ENCODE measurements around the gene PSMD2. TPM values are rescaled to one million over a fixed set of nuclear protein-coding genes. Genes with fewer than 3 reads are reported as not detected.
A peak's percentile ranks its signal among the peaks of the same experiment; 100 is the strongest.

PSMD2 gene
- total RNA-seq, 2 donors from 2014 or later = 75.0 to 83.7 TPM

- Histone ChIP-seq H3K36me3 (replicated peaks in 1 of 2; ENCODE audit: insufficient read depth in 1 of 2, low read depth in 2 of 2) (peaks cover 27 to 43% of the 10 kb centered on the region in 2 donors), H3K9me3 (no peaks in the 10 kb centered on the region), H3K27ac (peak overlapping the region; percentile 86 to 98 (median 94)), H3K4me3 (no peak overlapping the region), H3K4me1 (peaks cover 67% of the 10 kb centered on the region), H3K27me3 (no peaks in the 10 kb centered on the region)
- intact Hi-C loops (cut with DNase I) = no loop called here
- 0% methylated on average over 2 to 3 of the region's 4 CpGs for WGBS, 2 donors
- ATAC-seq = peak; percentile 92
- peak; percentile 98 to 99 (median 98) for DNase-seq
- no peak for TF ChIP-seq CTCF (IDR thresholded peaks at IDR 0.05)
- no peak for TF ChIP-seq POLR2A (IDR thresholded peaks at IDR 0.05)
These were observed 21.0 kb downstream of the PSMD2 start for GRCh38 chr3:184320104-184320445.

GRCh38 chr3:184321666-184322065 is 22.6 kb downstream of the PSMD2 start:
- peaks cover 58% of the 10 kb centered on the region for H3K4me1 ChIP-seq
- intact Hi-C loops (cut with DNase I) = no loop called here

GRCh38 chr3:184322731-184323487 is 23.9 kb downstream of the PSMD2 start:
- peak overlapping the region in 2 of 4 donors; percentile 47 to 94 for H3K27ac ChIP-seq
- peak in 2 of 4 donors; percentile 23 to 62 for DNase-seq
- peaks cover 45% of the 10 kb centered on the region for H3K4me1 ChIP-seq
- H3K36me3 ChIP-seq (replicated peaks in 1 of 2; ENCODE audit: insufficient read depth in 1 of 2, low read depth in 2 of 2) = peaks cover 55 to 72% of the 10 kb centered on the region in 2 donors
- no peak overlapping the region for H3K4me3 ChIP-seq
- WGBS, 2 donors = 71 to 86% methylated on average over 20 of the region's 20 CpGs
- H3K9me3 ChIP-seq = no peaks in the 10 kb centered on the region
- no peak for ATAC-seq
- intact Hi-C loops (cut with DNase I) = no loop called here
- no peak for TF ChIP-seq POLR2A (IDR thresholded peaks at IDR 0.05)
- no peak for TF ChIP-seq CTCF (IDR thresholded peaks at IDR 0.05)
- no peaks in the 10 kb centered on the region for H3K27me3 ChIP-seq

More at GRCh38 chr3:184321666-184322065, 22.6 kb downstream of the PSMD2 start:
- Histone ChIP-seq H3K4me3 (no peak overlapping the region), H3K36me3 (replicated peaks in 1 of 2; ENCODE audit: insufficient read depth in 1 of 2, low read depth in 2 of 2) (peaks cover 43 to 59% of the 10 kb centered on the region in 2 donors), H3K27ac (peak overlapping the region in 3 of 4 donors; percentile 41 to 94 (median 47)), H3K27me3 (no peaks in the 10 kb centered on the region), H3K9me3 (no peaks in the 10 kb centered on the region)
- DNase-seq (no peak), ATAC-seq (no peak)
- TF ChIP-seq POLR2A (IDR thresholded peaks at IDR 0.05) (peak in 1 of 3 donors; percentile 10), CTCF (IDR thresholded peaks at IDR 0.05) (no peak)
- WGBS, 2 donors = 63 to 82% methylated on average over 5 of the region's 5 CpGs

GRCh38 chr3:184323696-184324095 is 24.7 kb downstream of the PSMD2 start:
- Histone ChIP-seq H3K36me3 (replicated peaks in 1 of 2; ENCODE audit: insufficient read depth in 1 of 2, low read depth in 2 of 2) (peaks cover 61 to 80% of the 10 kb centered on the region in 2 donors), H3K27me3 (no peaks in the 10 kb centered on the region), H3K4me1 (peaks cover 38% of the 10 kb centered on the region), H3K9me3 (no peaks in the 10 kb centered on the region), H3K27ac (no peak overlapping the region), H3K4me3 (no peak overlapping the region)
- no peak for ATAC-seq
- intact Hi-C loops (cut with DNase I) = no loop called here
- no peak for DNase-seq
- 80 to 98% methylated on average over 4 to 8 of the region's 8 CpGs for WGBS, 2 donors
- no peak for TF ChIP-seq POLR2A (IDR thresholded peaks at IDR 0.05)
- TF ChIP-seq CTCF (IDR thresholded peaks at IDR 0.05) = no peak

- intact Hi-C loops (cut with DNase I) = no loop called here
- no peaks in the 10 kb centered on the region for H3K27me3 ChIP-seq
- H3K4me3 ChIP-seq = no peak overlapping the region
- WGBS, 2 donors = 79 to 87% methylated on average over 11 to 12 of the region's 13 CpGs
- peaks cover 23% of the 10 kb centered on the region for H3K4me1 ChIP-seq
- H3K36me3 ChIP-seq (replicated peaks in 1 of 2; ENCODE audit: insufficient read depth in 1 of 2, low read depth in 2 of 2) = peaks cover 69 to 87% of the 10 kb centered on the region in 2 donors
- ATAC-seq (no peak), DNase-seq (no peak)
- H3K9me3 ChIP-seq = no peaks in the 10 kb centered on the region
- no peak overlapping the region for H3K27ac ChIP-seq
- no peak for TF ChIP-seq POLR2A (IDR thresholded peaks at IDR 0.05)
- TF ChIP-seq CTCF (IDR thresholded peaks at IDR 0.05) = no peak
These were observed 26.2 kb downstream of the PSMD2 start for GRCh38 chr3:184325269-184325668.
